GM12878 (cell line): ENCODE measurements around the gene BIRC6. TPM values are rescaled to one million over a fixed set of nuclear protein-coding genes. Genes with fewer than 3 reads are reported as not detected.
A peak's percentile ranks its signal among the peaks of the same experiment; 100 is the strongest.

Source experiments
- ATF2 ChIP-seq: IDR thresholded peaks from 2 replicates; pipeline ENCODE4 v1.6.1; 2012; ENCODE audit warnings: low read length, inconsistent platforms
- BACH1 ChIP-seq: fragments of 450-650 bp; IDR thresholded peaks from 2 replicates; pipeline ENCODE4 v1.6.1; 2017; ENCODE audit warnings: mild to moderate bottlenecking, borderline replicate concordance
- CBX3 ChIP-seq: fragments of 200-600 bp; sonication (generic); IDR thresholded peaks from 2 replicates; pipeline ENCODE4 v1.6.1; 2016; ENCODE audit warnings: low read depth, borderline replicate concordance
- DPF2 ChIP-seq: fragments of 450-650 bp; IDR thresholded peaks from 2 replicates; pipeline ENCODE4 v1.6.1; 2017; ENCODE audit warnings: mild to moderate bottlenecking
- EGR1 ChIP-seq, 2 experiments: IDR thresholded peaks; 1 replicate in 1 of 2; 2 replicates in 1 of 2; pipeline ENCODE4 v1.6.1; 2011 to 2012; ENCODE audit warnings: low read depth in 2 of 2, low read length in 2 of 2, borderline replicate concordance in 1 of 2, mild to moderate bottlenecking in 1 of 2, moderate library complexity in 1 of 2
- HDGF ChIP-seq: fragments of 450-650 bp; IDR thresholded peaks from 2 replicates; pipeline ENCODE4 v1.6.1; 2016; ENCODE audit warnings: antibody characterized with exemption
- IKZF1 ChIP-seq: fragments of 450-650 bp; conservative IDR thresholded peaks from 2 replicates; pipeline ENCODE4 v1.6.1; 2017; ENCODE audit warnings: antibody characterized with exemption, mild to moderate bottlenecking
- LARP7 ChIP-seq: fragments of 450-650 bp; IDR thresholded peaks from 2 replicates; pipeline ENCODE4 v1.6.1; 2017; ENCODE audit warnings: mild to moderate bottlenecking
- MAX ChIP-seq: IDR thresholded peaks from 2 replicates; pipeline ENCODE4 v1.6.1; 2012; ENCODE audit warnings: low read depth, low read length, improper control_type of control experiment
- MLLT1 ChIP-seq: fragments of 450-650 bp; IDR thresholded peaks from 2 replicates; pipeline ENCODE4 v1.6.1; 2016; ENCODE audit warnings: mild to moderate bottlenecking
- NKRF ChIP-seq: fragments of 450-650 bp; conservative IDR thresholded peaks from 2 replicates; pipeline ENCODE4 v1.6.1; 2017; ENCODE audit warnings: mild to moderate bottlenecking, moderate library complexity
- NR2C1 ChIP-seq: fragments of 450-650 bp; IDR thresholded peaks from 2 replicates; pipeline ENCODE4 v1.6.1; 2017; ENCODE audit warnings: antibody characterized with exemption, mild to moderate bottlenecking, moderate library complexity
- PAX5 ChIP-seq: IDR thresholded peaks from 2 replicates; pipeline ENCODE4 v1.6.1; 2011; ENCODE audit warnings: low read depth, low read length, borderline replicate concordance
- REST ChIP-seq: IDR thresholded peaks from 2 replicates; pipeline ENCODE4 v1.6.1; 2012; ENCODE audit warnings: mild to moderate bottlenecking, low read depth, low read length
- SMARCA5 ChIP-seq: fragments of 450-650 bp; IDR thresholded peaks from 2 replicates; pipeline ENCODE4 v1.6.1; 2017; ENCODE audit warnings: mild to moderate bottlenecking
- SRF ChIP-seq, 2 experiments: IDR thresholded peaks; 2 replicates each; pipeline ENCODE4 v1.6.1; 2011; ENCODE audit warnings: low read depth in 2 of 2, low read length in 2 of 2, mild to moderate bottlenecking in 1 of 2, moderate library complexity in 1 of 2
- TARDBP ChIP-seq: IDR thresholded peaks from 2 replicates; pipeline ENCODE4 v1.6.1; 2016; ENCODE audit warnings: borderline replicate concordance
- ZNF207 ChIP-seq: fragments of 450-650 bp; IDR thresholded peaks from 2 replicates; pipeline ENCODE4 v1.6.1; 2014; ENCODE audit warnings: antibody characterized with exemption, mild to moderate bottlenecking, borderline replicate concordance
- ZNF217 ChIP-seq: fragments of 450-650 bp; IDR thresholded peaks from 2 replicates; pipeline ENCODE4 v1.6.1; 2017; ENCODE audit warnings: antibody characterized with exemption, mild to moderate bottlenecking
- ZSCAN29 ChIP-seq: fragments of 450-650 bp; IDR thresholded peaks from 2 replicates; pipeline ENCODE4 v1.6.1; 2017; ENCODE audit warnings: mild to moderate bottlenecking, moderate library complexity
- ZZZ3 ChIP-seq: IDR thresholded peaks from 2 replicates; pipeline ENCODE4 v1.6.1; 2011; ENCODE audit warnings: low read depth; ENCODE audit not compliant: control insufficient read depth, insufficient read length
- polyA plus RNA-seq, 11 experiments: library from polyadenylated mRNA; depleted of rRNA in 4 of 11; unstranded in 6 of 11; stranded (reverse) in 5 of 11; fragments of >200 nt; fragmentation: Nextera tagmentation in 4 of 11; fragmentation: Illumina TruSeq in 1 of 11; extraction: Ambion mirVana in 4 of 11; extraction: Trizol in 1 of 11; gene quantifications; 1 replicate in 1 of 11; 2 replicates in 10 of 11; pipeline versions ENCODE4 v1.2.1 to v1.2.3, GENCODE V29; 2011 to 2016; ENCODE audit warnings: inconsistent platforms in 2 of 11, missing spikeins in 2 of 11, low read depth in 1 of 11
- total RNA-seq, 4 experiments: library from RNA; depleted of rRNA in 3 of 4; stranded (reverse); fragments of >200 nt in 3 of 4; fragmentation: Illumina TruSeq in 1 of 4; extraction: Trizol in 1 of 4; gene quantifications; 2 replicates each; pipeline versions ENCODE4 v1.2.1 to v1.2.3, GENCODE V29; 2013 to 2021

BIRC6 gene
- total and polyA plus RNA-seq, 10 of the 15 experiments (the other 5 are each of a cell fraction or from before 2014, with no cell fraction given) = 18.8 to 118 (median 55.0) TPM

- TF ChIP-seq REST = no peak
- no peak for TF ChIP-seq NR2C1
- TF ChIP-seq LARP7 = peak; percentile 96
- TF ChIP-seq SMARCA5 = peak; percentile 5
- TF ChIP-seq PAX5 = peak; percentile 4; the same call in 1 of the 2 replicates
- no peak for TF ChIP-seq ATF2
- no peak for TF ChIP-seq SRF (IDR thresholded peaks at IDR 0.05; ENCODE audit: low read depth in 2 of 2, low read length in 2 of 2)
- no peak for TF ChIP-seq CBX3
- peak; percentile 65; the same call in 1 of the 2 replicates for TF ChIP-seq BACH1
- TF ChIP-seq IKZF1 = peak; percentile 33; the same call in 1 of the 2 replicates
- TF ChIP-seq ZNF207 = peak; percentile 20; the same call in 1 of the 2 replicates
- peak; percentile 55 for TF ChIP-seq DPF2
- peak; percentile 58; the same call in 1 of the 2 replicates for TF ChIP-seq ZNF217
- TF ChIP-seq HDGF = peak; percentile 36
- no peak for TF ChIP-seq TARDBP
- no peak for TF ChIP-seq MAX
- no peak for TF ChIP-seq EGR1 (IDR thresholded peaks at IDR 0.05; ENCODE audit: borderline replicate concordance in 1 of 2, low read depth in 2 of 2, low read length in 2 of 2)
- TF ChIP-seq ZSCAN29 = peak; percentile 75; the same call in 1 of the 2 replicates
- no peak for TF ChIP-seq ZZZ3
- TF ChIP-seq NKRF = peak; percentile 73; the same call in 1 of the 2 replicates
- TF ChIP-seq MLLT1 = no peak
Observed at GRCh38 chr2:32357318-32358110, 691 bp downstream of the BIRC6 start (continued).
